ENCODE data around the gene JAZF1.

DNA sequence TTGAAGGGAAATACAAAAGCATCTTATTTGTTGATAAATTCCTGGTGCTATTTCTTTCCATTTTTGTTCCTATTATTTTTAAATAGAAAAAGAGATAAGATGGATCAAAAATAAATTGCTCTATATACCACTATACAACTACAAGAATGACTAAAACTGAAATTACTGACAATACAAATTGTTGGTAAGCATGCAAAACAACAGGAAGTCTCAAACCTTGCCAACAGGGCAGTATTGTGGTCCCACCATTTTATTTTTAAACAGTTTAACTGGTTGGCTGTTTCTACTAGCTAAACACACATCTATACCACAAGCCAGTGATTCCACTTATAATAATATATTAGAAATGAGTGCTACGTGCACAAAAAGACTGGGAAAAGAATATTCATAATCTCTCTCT lies 213.0 kb downstream of the JAZF1 start:
- no peak for TF ChIP-seq CTCF (IDR thresholded peaks at IDR 0.05)
- TF ChIP-seq POLR2A (IDR thresholded peaks at IDR 0.05) = no peak
- TF ChIP-seq POLR2AphosphoS5 (IDR thresholded peaks at IDR 0.05; ENCODE audit: insufficient read depth in 1 of 2, low read depth in 1 of 2) = no peak
